NB4 (cell line): ENCODE data around the gene COL6A3.
"Not testable (repeated sequence)": the region's sequence is repeated elsewhere in the genome, so short reads cannot be mapped to it uniquely, and the experiment has no call there.

ENCODE experiments used
- DNase-seq: peaks from one replicate; pipeline ENCODE4 v3.0.0; 2010; ENCODE audit warnings: low read depth
- H3K4me3 ChIP-seq: one replicate; pipeline ENCODE4 v1.5.1; 2011; ENCODE audit warnings: mild to moderate bottlenecking, low read depth, low read length, moderate library complexity
- MAX ChIP-seq: IDR thresholded peaks from 2 replicates; pipeline ENCODE4 v1.6.1; 2011; ENCODE audit warnings: low read depth, low read length
- MYC ChIP-seq: IDR thresholded peaks from 2 replicates; pipeline ENCODE4 v1.6.1; 2011; ENCODE audit warnings: low read depth, low read length
- POLR2A ChIP-seq: IDR thresholded peaks from 2 replicates; pipeline ENCODE4 v1.6.1; 2011; ENCODE audit warnings: mild to moderate bottlenecking; ENCODE audit not compliant: insufficient read length; ENCODE audit errors: extremely low read depth
- TF ChIP-seq, protein P1 (sequence below): IDR thresholded peaks from one replicate; pipeline ENCODE4 v1.5.1; 2012; ENCODE audit warnings: low read depth, low read length

The COL6A3 gene

DNA sequence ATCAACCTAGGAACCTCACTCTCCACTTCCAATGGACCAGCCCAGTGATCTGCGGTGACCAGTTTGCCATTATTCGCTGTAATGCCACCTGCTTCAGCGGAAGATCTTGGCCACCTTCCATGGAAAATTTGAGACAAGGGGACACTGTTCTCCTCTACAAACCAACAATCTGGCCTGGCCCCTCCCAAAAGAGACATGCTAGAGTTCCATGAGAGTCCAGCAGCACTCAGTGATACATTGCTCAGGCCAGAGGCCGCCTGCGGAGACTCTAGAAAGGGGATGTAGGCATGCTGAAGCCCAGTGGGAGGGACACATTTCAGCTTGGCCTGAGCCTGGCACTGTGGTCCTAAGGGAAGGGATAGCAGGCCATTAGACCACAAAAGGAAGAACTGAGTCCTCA lies 58.3 kb downstream of the COL6A3 start:
- TF ChIP-seq MAX (no peak), MYC (no peak), POLR2A (no peak)
- TF ChIP-seq, protein P1, sequence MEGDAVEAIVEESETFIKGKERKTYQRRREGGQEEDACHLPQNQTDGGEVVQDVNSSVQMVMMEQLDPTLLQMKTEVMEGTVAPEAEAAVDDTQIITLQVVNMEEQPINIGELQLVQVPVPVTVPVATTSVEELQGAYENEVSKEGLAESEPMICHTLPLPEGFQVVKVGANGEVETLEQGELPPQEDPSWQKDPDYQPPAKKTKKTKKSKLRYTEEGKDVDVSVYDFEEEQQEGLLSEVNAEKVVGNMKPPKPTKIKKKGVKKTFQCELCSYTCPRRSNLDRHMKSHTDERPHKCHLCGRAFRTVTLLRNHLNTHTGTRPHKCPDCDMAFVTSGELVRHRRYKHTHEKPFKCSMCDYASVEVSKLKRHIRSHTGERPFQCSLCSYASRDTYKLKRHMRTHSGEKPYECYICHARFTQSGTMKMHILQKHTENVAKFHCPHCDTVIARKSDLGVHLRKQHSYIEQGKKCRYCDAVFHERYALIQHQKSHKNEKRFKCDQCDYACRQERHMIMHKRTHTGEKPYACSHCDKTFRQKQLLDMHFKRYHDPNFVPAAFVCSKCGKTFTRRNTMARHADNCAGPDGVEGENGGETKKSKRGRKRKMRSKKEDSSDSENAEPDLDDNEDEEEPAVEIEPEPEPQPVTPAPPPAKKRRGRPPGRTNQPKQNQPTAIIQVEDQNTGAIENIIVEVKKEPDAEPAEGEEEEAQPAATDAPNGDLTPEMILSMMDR: no peak
- DNase-seq: no peak
- H3K4me3 ChIP-seq: no peak overlapping the region

GRCh38 chr2:237354892-237355291 lies 59.1 kb downstream of the COL6A3 start:
- TF ChIP-seq MYC (no peak), POLR2A (no peak), MAX (no peak)
- TF ChIP-seq, protein P1: no peak
- no peak for DNase-seq
- no peak overlapping the region for H3K4me3 ChIP-seq

DNA sequence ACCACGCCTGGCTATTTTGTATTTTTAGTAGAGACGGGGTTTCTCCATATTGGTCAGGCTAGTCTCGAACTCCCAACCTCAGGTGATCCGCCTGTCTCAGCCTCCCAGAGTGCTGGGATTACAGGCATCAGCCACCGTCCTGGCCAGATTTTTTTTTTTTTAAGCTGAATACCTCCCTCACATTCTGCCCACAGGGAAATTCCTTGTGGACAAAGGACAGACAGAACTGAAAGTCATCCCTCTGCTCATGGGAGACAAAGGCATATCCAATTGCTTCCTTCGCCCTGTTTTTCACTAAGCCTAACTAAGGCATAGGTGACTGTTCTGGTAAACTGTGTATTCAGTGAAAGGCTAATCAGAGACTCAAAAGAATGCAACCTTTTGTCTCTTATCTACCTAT lies 59.8 kb downstream of the COL6A3 start:
- H3K4me3 ChIP-seq, DNase-seq: not testable (repeated sequence)

- DNase-seq: no peak
- TF ChIP-seq MYC (no peak), MAX (no peak)
Observed at GRCh38 chr2:237353215-237353614, 60.7 kb downstream of the COL6A3 start.

GRCh38 chr2:237352279-237352845 lies 61.6 kb downstream of the COL6A3 start:
- TF ChIP-seq MYC: no peak
- TF ChIP-seq, protein P1: no peak
- no peak for TF ChIP-seq MAX
- TF ChIP-seq POLR2A: no peak
- no peak overlapping the region for H3K4me3 ChIP-seq
- no peak for DNase-seq

More at GRCh38 chr2:237353215-237353614, 60.7 kb downstream of the COL6A3 start:
- no peak overlapping the region for H3K4me3 ChIP-seq

GRCh38 chr2:237351796-237352195 lies 62.2 kb downstream of the COL6A3 start:
- no peak for DNase-seq
- H3K4me3 ChIP-seq: no peak overlapping the region
- TF ChIP-seq, protein P1: no peak
- no peak for TF ChIP-seq MYC
- TF ChIP-seq POLR2A: no peak
- TF ChIP-seq MAX: no peak

DNA sequence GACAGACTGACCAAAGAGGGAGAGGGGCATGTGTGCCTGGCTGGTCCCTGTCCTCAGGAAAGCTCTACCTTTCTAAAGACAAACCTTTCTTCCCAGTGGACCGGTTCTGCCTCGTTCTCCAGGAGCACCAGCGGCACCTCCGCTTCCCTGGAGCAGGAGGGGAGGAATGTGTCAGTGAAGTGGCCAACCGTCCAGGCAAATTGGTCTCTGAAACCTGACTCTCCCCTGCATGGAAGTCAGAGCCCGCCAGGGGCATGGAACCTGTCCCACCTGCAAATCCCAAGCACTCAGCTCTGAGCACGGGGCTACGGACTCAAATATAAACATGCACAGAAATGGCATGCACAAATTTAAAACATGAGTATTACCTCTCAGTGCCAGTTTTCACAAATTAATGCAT lies 62.9 kb downstream of the COL6A3 start:
- H3K4me3 ChIP-seq: no peak overlapping the region
- DNase-seq: no peak
- TF ChIP-seq MYC (no peak), MAX (no peak), POLR2A (no peak)
- TF ChIP-seq, protein P1: no peak
